Naive B cell (primary cell): ENCODE data around the gene NCAN. TPM values are rescaled to one million over a fixed set of nuclear protein-coding genes. Genes with fewer than 3 reads are reported as not detected.

Experiments used
- ATAC-seq, 2 donors: fragments of 150-1000 bp; cut with Tn5 transposase; 2 replicates each; pipeline ENCODE4 v1.10.0; 2021; ENCODE audit warnings: low read depth in 2 of 2, mild to moderate bottlenecking in 2 of 2, moderate library complexity in 2 of 2
- DNase-seq: peaks from one replicate; pipeline ENCODE4 v3.0.0; 2022
- H3K27ac Mint-ChIP-seq, 6 donors: one replicate each; pipeline ENCODE4 v1.8.0; 2020 to 2022; ENCODE audit warnings: mild to moderate bottlenecking in 6 of 6, mixed read lengths in 6 of 6, moderate library complexity in 5 of 6, inconsistent platforms in 2 of 6
- H3K27me3 Mint-ChIP-seq, 3 donors: one replicate each; pipeline ENCODE4 v1.8.0; 2021 to 2022; ENCODE audit warnings: mixed read lengths in 3 of 3, mild to moderate bottlenecking in 1 of 3
- H3K36me3 Mint-ChIP-seq, 2 donors: one replicate each; pipeline ENCODE4 v1.8.0; 2020 to 2022; ENCODE audit warnings: mixed read lengths in 2 of 2, inconsistent platforms in 1 of 2, mild to moderate bottlenecking in 1 of 2
- H3K4me1 Mint-ChIP-seq, 3 donors: one replicate each; pipeline ENCODE4 v1.8.0; 2020 to 2022; ENCODE audit warnings: mixed read lengths in 3 of 3, inconsistent platforms in 1 of 3, mild to moderate bottlenecking in 1 of 3, moderate library complexity in 1 of 3
- H3K4me3 Mint-ChIP-seq, 8 donors: one replicate each; pipeline ENCODE4 v1.8.0; 2020 to 2022; ENCODE audit warnings: mild to moderate bottlenecking in 8 of 8, mixed read lengths in 8 of 8, moderate library complexity in 8 of 8, inconsistent platforms in 2 of 8
- H3K9me3 Mint-ChIP-seq, 7 donors: one replicate each; pipeline ENCODE4 v1.8.0; 2020 to 2022; ENCODE audit warnings: mixed read lengths in 7 of 7, mild to moderate bottlenecking in 5 of 7, inconsistent platforms in 2 of 7, moderate library complexity in 1 of 7
- polyA plus RNA-seq, 6 donors: library from polyadenylated mRNA; unstranded; fragments of 300-500 nt; fragmentation: Illumina TruSeq; gene quantifications; one replicate each; pipeline ENCODE4 v1.2.3, GENCODE V29; 2021; ENCODE audit warnings: low read depth in 6 of 6

NCAN gene
- polyA plus RNA-seq, 6 donors from 2014 or later: not detected

DNA sequence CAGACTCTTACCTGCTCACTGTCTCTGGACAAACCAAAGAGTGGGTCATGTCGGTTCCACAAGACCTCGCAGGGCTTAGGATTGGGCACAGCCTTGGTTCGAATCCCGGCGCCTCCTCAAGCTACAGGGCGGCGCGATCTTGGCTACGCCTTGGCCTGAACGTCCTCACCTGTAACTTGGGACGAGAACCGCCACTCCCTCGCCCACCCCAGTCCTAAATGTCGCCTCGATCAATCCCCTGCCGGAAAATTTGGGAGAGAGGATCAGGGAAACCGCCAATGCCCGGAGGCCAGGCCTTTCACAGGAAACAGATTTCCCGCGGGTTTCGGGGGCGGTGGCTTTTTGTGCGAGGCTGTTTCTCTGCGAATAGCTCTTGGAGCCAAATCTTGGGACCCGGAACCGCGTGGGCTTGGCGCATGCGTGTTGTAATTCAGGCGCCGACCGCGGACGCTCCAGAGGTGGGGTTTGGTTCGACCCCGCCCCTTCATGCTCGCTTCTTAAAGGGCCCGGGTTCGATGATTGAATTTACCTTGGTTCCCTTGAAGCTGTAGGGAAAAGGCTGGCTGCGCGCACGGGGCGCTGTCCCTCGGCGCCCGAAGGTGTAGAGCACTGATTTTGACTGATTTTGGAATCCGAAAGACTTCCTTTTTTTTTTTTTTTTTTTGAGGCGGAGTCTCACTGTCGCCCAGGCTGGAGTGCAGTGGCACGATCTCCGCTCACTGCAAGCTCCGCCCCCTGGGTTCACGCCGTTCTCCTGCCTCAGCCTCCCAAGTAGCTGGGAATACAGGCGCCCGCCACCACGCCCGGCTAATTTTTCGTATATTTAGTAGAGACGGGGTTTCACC is 8.5 kb upstream of the NCAN start, which contains the start of gene NR2C2AP:
Gene NR2C2AP, minus strand, starts transcription at position 403 of the 845 bp plus-strand sequence. Its CDS starts 354 bp downstream, at position 49.
- Mint-ChIP-seq H3K36me3 (peaks cover 0 to 5% of the 10 kb centered on the region in 2 donors), H3K9me3 (peaks cover 0 to 11% (median 1%) of the 10 kb centered on the region in 7 donors), H3K27ac (peak within 1 kb of the TSS; percentile 70 to 94 (median 92)), H3K4me1 (peaks cover 22 to 44% (median 33%) of the 10 kb centered on the region in 3 donors), H3K27me3 (peaks cover 0 to 24% (median 0%) of the 10 kb centered on the region in 3 donors), H3K4me3 (peak within 1 kb of the TSS; percentile 92 to 98 (median 96))
- peak; percentile 83 for DNase-seq
- peak; percentile 89 to 90 for ATAC-seq

DNA sequence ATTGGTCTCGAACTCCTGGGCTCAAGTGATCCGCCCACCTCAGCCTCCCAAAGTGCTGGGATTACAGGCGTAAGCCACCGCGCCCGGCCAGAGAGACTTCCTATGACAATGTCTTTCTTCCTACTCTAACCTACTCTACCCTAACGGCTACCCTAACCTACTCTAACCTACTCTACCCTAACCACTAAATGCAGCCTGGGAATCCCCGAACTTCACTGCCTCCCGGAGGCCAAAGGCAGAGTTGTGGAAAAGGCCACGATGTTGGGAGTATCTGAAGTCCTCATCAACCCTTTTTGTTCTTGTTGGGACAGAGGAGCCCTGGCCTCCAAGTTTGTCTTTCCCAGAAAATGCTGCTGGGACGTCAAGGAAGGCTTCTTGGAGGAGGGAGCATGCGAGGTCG is 7.6 kb upstream of the NCAN start:
- H3K9me3 Mint-ChIP-seq: peaks cover 0 to 11% (median 1%) of the 10 kb centered on the region in 7 donors
- peaks cover 0 to 26% (median 2%) of the 10 kb centered on the region in 3 donors for H3K27me3 Mint-ChIP-seq
- no peak for ATAC-seq
- peak overlapping the region in 2 of 6 donors; percentile 27 to 29 for H3K27ac Mint-ChIP-seq
- H3K36me3 Mint-ChIP-seq: no peaks in the 10 kb centered on the region
- no peak for DNase-seq
- H3K4me3 Mint-ChIP-seq: peak overlapping the region; percentile 88 to 98 (median 96)
- peaks cover 22 to 42% (median 33%) of the 10 kb centered on the region in 3 donors for H3K4me1 Mint-ChIP-seq

GRCh38 chr19:19205416-19206410 is 6.0 kb upstream of the NCAN start:
- peaks cover 0 to 39% (median 14%) of the 10 kb centered on the region in 3 donors for H3K27me3 Mint-ChIP-seq
- H3K4me1 Mint-ChIP-seq: peaks cover 22 to 42% (median 33%) of the 10 kb centered on the region in 3 donors
- DNase-seq (no peak), ATAC-seq (no peak)
- no peaks in the 10 kb centered on the region for H3K36me3 Mint-ChIP-seq
- H3K4me3 Mint-ChIP-seq: peak overlapping the region in 3 of 8 donors; percentile 44 to 97 (median 66)
- H3K9me3 Mint-ChIP-seq: peaks cover 0 to 11% (median 1%) of the 10 kb centered on the region in 7 donors
- no peak overlapping the region for H3K27ac Mint-ChIP-seq

DNA sequence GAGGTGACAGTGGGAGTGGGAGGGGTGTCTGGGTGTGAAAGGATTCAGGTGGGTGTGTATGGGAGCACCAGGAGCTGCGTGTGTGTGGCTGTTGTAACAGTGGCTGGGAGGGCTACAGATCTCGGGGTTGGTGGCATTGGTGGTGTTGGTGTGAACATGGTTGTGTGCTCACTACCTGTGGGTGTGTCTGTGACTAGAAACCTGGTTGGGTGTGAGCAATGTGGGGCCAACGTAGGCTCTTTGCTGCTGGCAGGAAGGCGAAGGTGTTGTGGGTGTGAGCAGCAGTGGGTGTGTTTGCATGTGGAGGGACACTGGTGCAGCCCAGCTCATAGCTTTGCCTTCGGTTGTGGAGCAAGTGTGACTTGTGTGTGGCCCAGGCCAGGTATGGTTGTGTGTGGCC is 4.8 kb upstream of the NCAN start:
- peaks cover 0 to 11% (median 1%) of the 10 kb centered on the region in 7 donors for H3K9me3 Mint-ChIP-seq
- ATAC-seq (no peak), DNase-seq (no peak)
- no peaks in the 10 kb centered on the region for H3K36me3 Mint-ChIP-seq
- H3K27me3 Mint-ChIP-seq: peaks cover 6 to 48% (median 24%) of the 10 kb centered on the region in 3 donors
- H3K4me1 Mint-ChIP-seq: peaks cover 22 to 42% (median 37%) of the 10 kb centered on the region in 3 donors
- peak overlapping the region in 1 of 6 donors; percentile 40 for H3K27ac Mint-ChIP-seq
- H3K4me3 Mint-ChIP-seq: peak overlapping the region in 5 of 8 donors; percentile 5 to 73 (median 23)

GRCh38 chr19:19207637-19208572 is 3.9 kb upstream of the NCAN start:
- H3K36me3 Mint-ChIP-seq: no peaks in the 10 kb centered on the region
- ATAC-seq: no peak
- peak overlapping the region in 5 of 8 donors; percentile 23 to 63 (median 55) for H3K4me3 Mint-ChIP-seq
- H3K27ac Mint-ChIP-seq: peak overlapping the region in 1 of 6 donors; percentile 90
- no peak for DNase-seq
- H3K27me3 Mint-ChIP-seq: peaks cover 6 to 58% (median 34%) of the 10 kb centered on the region in 3 donors
- peaks cover 22 to 33% (median 28%) of the 10 kb centered on the region in 3 donors for H3K4me1 Mint-ChIP-seq
- H3K9me3 Mint-ChIP-seq: peaks cover 0 to 11% (median 1%) of the 10 kb centered on the region in 7 donors

- Mint-ChIP-seq H3K4me3 (no peak overlapping the region), H3K36me3 (peaks cover 1 to 9% of the 10 kb centered on the region in 2 donors), H3K27me3 (peaks cover 17 to 73% (median 49%) of the 10 kb centered on the region in 3 donors), H3K4me1 (peaks cover 19 to 23% (median 22%) of the 10 kb centered on the region in 3 donors), H3K27ac (no peak overlapping the region), H3K9me3 (peaks cover 0 to 11% (median under 1%) of the 10 kb centered on the region in 7 donors)
- DNase-seq (no peak), ATAC-seq (no peak)
Measured at GRCh38 chr19:19209372-19209771, 2.4 kb upstream of the NCAN start.

- Mint-ChIP-seq H3K36me3 (peaks cover 4 to 10% of the 10 kb centered on the region in 2 donors), H3K9me3 (peaks cover 0 to 9% (median 3%) of the 10 kb centered on the region in 7 donors), H3K4me1 (peaks cover 5 to 6% (median 6%) of the 10 kb centered on the region in 3 donors), H3K27ac (no peak overlapping the region), H3K27me3 (peaks cover 39 to 83% (median 63%) of the 10 kb centered on the region in 3 donors), H3K4me3 (no peak overlapping the region)
- DNase-seq (no peak), ATAC-seq (no peak)
Measured at GRCh38 chr19:19212916-19213315, 1.2 kb downstream of the NCAN start.

- peaks cover 4 to 10% of the 10 kb centered on the region in 2 donors for H3K36me3 Mint-ChIP-seq
- no peak overlapping the region for H3K27ac Mint-ChIP-seq
- H3K4me3 Mint-ChIP-seq: no peak overlapping the region
- peaks cover 4 to 5% (median 5%) of the 10 kb centered on the region in 3 donors for H3K4me1 Mint-ChIP-seq
- DNase-seq (no peak), ATAC-seq (no peak)
- peaks cover 39 to 83% (median 63%) of the 10 kb centered on the region in 3 donors for H3K27me3 Mint-ChIP-seq
- H3K9me3 Mint-ChIP-seq: peaks cover 0 to 9% (median 3%) of the 10 kb centered on the region in 7 donors
Measured at GRCh38 chr19:19213426-19214158, 1.8 kb downstream of the NCAN start.

GRCh38 chr19:19214159-19214490 is 2.4 kb downstream of the NCAN start:
- DNase-seq (no peak), ATAC-seq (peak in 1 of 2 donors; percentile 27)
- Mint-ChIP-seq H3K4me3 (no peak overlapping the region), H3K27ac (no peak overlapping the region), H3K36me3 (peaks cover 4 to 10% of the 10 kb centered on the region in 2 donors), H3K4me1 (peaks cover 4 to 5% (median 5%) of the 10 kb centered on the region in 3 donors), H3K27me3 (peaks cover 39 to 86% (median 62%) of the 10 kb centered on the region in 3 donors), H3K9me3 (peaks cover 0 to 9% (median 3%) of the 10 kb centered on the region in 7 donors)

- H3K27me3 Mint-ChIP-seq: peaks cover 39 to 80% (median 54%) of the 10 kb centered on the region in 3 donors
- no peak overlapping the region for H3K27ac Mint-ChIP-seq
- peaks cover 0 to 9% (median 3%) of the 10 kb centered on the region in 7 donors for H3K9me3 Mint-ChIP-seq
- H3K4me3 Mint-ChIP-seq: no peak overlapping the region
- peaks cover 4 to 5% (median 5%) of the 10 kb centered on the region in 3 donors for H3K4me1 Mint-ChIP-seq
- ATAC-seq (no peak), DNase-seq (no peak)
- peaks cover 4 to 10% of the 10 kb centered on the region in 2 donors for H3K36me3 Mint-ChIP-seq
Measured at GRCh38 chr19:19214892-19215291, 3.1 kb downstream of the NCAN start.

DNA sequence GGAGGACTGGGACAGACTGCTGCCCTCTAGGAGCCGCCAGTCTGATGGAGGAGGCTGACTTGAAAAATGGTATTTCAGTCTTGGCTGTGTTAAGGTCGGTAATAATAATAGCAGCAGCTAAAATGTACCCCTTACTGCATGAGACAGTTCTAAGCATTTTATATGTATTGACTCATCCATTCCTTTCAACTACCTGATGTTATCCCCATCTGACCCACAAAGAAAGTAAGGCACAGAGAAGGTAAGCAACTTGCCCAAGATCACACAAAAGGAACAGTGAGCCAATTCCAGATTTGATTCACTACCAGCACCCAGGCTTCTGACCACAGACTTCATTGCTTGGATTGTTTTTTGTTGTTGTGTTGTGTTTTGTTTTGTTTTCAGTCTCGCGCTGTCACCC is 4.0 kb downstream of the NCAN start:
- H3K9me3 Mint-ChIP-seq: peaks cover 0 to 9% (median 3%) of the 10 kb centered on the region in 7 donors
- H3K4me3 Mint-ChIP-seq: no peak overlapping the region
- peaks cover 39 to 74% (median 48%) of the 10 kb centered on the region in 3 donors for H3K27me3 Mint-ChIP-seq
- H3K4me1 Mint-ChIP-seq: peaks cover 4 to 5% (median 5%) of the 10 kb centered on the region in 3 donors
- no peak for ATAC-seq
- peaks cover 4 to 10% of the 10 kb centered on the region in 2 donors for H3K36me3 Mint-ChIP-seq
- no peak overlapping the region for H3K27ac Mint-ChIP-seq
- no peak for DNase-seq
